PC-9 (cell line): ENCODE results near the gene HEPH. TPM values are rescaled to one million over a fixed set of nuclear protein-coding genes. Genes with fewer than 3 reads are reported as not detected.
"Not testable (repeated sequence)": the region's sequence is repeated elsewhere in the genome, so short reads cannot be mapped to it uniquely, and the experiment has no call there.

Source experiments
- Bru-seq: library from RNA; stranded (reverse); fragments of 400-500 nt; gene quantifications from one replicate; lab custom pipeline; 2021; lab: Mats Ljungman, UMichigan
- BruChase-seq, 2 experiments: library from RNA; stranded (reverse); fragments of 400-500 nt; gene quantifications; one replicate each; lab custom pipeline; 2021; lab: Mats Ljungman, UMichigan
- BruUV-seq: library from RNA; stranded (reverse); fragments of 400-500 nt; replicated peaks from 2 replicates; lab custom pipeline; 2021; lab: Mats Ljungman, UMichigan
- CTCF ChIA-PET: fragments of 300-600 bp; sonication (Branson Sonifier 250); formaldehyde crosslinking; loops from one replicate; lab custom pipeline; 2022; ENCODE audit warnings: antibody characterized with exemption; lab: Charles Lee
- POLR2A ChIA-PET: fragments of 300-600 bp; sonication (Branson Sonifier 250); formaldehyde crosslinking; loops from one replicate; lab custom pipeline; 2022; ENCODE audit warnings: antibody characterized with exemption; ENCODE audit not compliant: unreplicated experiment; lab: Charles Lee
- DNase-seq, 2 experiments: peaks; one replicate each; pipeline versions ENCODE4 v3.0.0 to v3.0.0-alpha.2; 2015 to 2022; ENCODE audit warnings: mixed read lengths in 1 of 2
- H2AFZ ChIP-seq: fragments of 200-600 bp; sonication (generic); 2 replicates; pipeline ENCODE4 v1.8.1; 2017; ENCODE audit warnings: antibody characterized with exemption
- H3F3A ChIP-seq: fragments of 200-600 bp; sonication (generic); 2 replicates; pipeline ENCODE4 v1.8.1; 2017; ENCODE audit warnings: antibody characterized with exemption, mild to moderate bottlenecking, low read depth; ENCODE audit not compliant: insufficient read depth
- H3K27ac ChIP-seq: fragments of 200-600 bp; sonication (generic); 2 replicates; pipeline ENCODE4 v1.6.1; 2016; ENCODE audit warnings: mixed run types
- H3K27me3 ChIP-seq: fragments of 200-600 bp; sonication (generic); 2 replicates; pipeline ENCODE4 v1.6.1; 2016; ENCODE audit warnings: low read depth, mixed run types; ENCODE audit not compliant: insufficient read depth
- H3K36me3 ChIP-seq: fragments of 200-600 bp; sonication (generic); 2 replicates; pipeline ENCODE4 v1.6.1; 2016; ENCODE audit warnings: low read depth, mixed run types
- H3K4me1 ChIP-seq: fragments of 200-600 bp; sonication (generic); replicated peaks from 2 replicates; pipeline ENCODE4 v1.6.1; 2016; ENCODE audit warnings: mixed run types; ENCODE audit not compliant: insufficient read depth
- H3K4me2 ChIP-seq: fragments of 200-600 bp; sonication (generic); 2 replicates; pipeline ENCODE4 v1.6.1; 2017; ENCODE audit warnings: mixed run types
- H3K4me3 ChIP-seq: fragments of 200-600 bp; sonication (generic); 2 replicates; pipeline ENCODE4 v1.6.1; 2016; ENCODE audit warnings: mixed run types
- H3K79me2 ChIP-seq: fragments of 200-600 bp; sonication (generic); 2 replicates; pipeline ENCODE4 v1.6.1; 2017; ENCODE audit warnings: low read depth, mixed run types
- H3K9me2 ChIP-seq: fragments of 200-600 bp; sonication (generic); 2 replicates; pipeline ENCODE4 v1.8.1; 2017; ENCODE audit warnings: mild to moderate bottlenecking; ENCODE audit not compliant: insufficient read depth
- H3K9me3 ChIP-seq: fragments of 200-600 bp; sonication (generic); 2 replicates; pipeline ENCODE4 v1.8.1; 2016; ENCODE audit warnings: low read depth; ENCODE audit not compliant: insufficient read depth
- H4K20me1 ChIP-seq: fragments of 200-600 bp; sonication (generic); 2 replicates; pipeline ENCODE4 v1.8.1; 2017; ENCODE audit not compliant: insufficient read depth
- EZH2 ChIP-seq: fragments of 200-600 bp; sonication (generic); IDR thresholded peaks from 2 replicates; pipeline ENCODE4 v1.8.0; 2017; ENCODE audit warnings: antibody characterized with exemption, low read depth
- intact Hi-C: fragments of 100-400 bp; cut with micrococcal nuclease; formaldehyde crosslinking; loops from one replicate; pipeline ENCODE4 v1.10.0; 2022; ENCODE audit not compliant: unreplicated experiment
- long read RNA-seq: library from polyadenylated mRNA; stranded (forward); transcript quantifications from one replicate; pipeline ENCODE4 v2.0.0, GENCODE V29; 2022
- total RNA-seq: library from RNA; stranded (reverse); gene quantifications from 2 replicates; pipeline ENCODE4 v1.2.3, GENCODE V29; 2021
- TF ChIP-seq, protein P1 (sequence below): fragments of 200-600 bp; sonication (generic); conservative IDR thresholded peaks from 2 replicates; pipeline ENCODE4 v1.6.1; 2017; ENCODE audit warnings: mixed run types, antibody characterized with exemption, mild to moderate bottlenecking, moderate library complexity

HEPH gene, protein sequence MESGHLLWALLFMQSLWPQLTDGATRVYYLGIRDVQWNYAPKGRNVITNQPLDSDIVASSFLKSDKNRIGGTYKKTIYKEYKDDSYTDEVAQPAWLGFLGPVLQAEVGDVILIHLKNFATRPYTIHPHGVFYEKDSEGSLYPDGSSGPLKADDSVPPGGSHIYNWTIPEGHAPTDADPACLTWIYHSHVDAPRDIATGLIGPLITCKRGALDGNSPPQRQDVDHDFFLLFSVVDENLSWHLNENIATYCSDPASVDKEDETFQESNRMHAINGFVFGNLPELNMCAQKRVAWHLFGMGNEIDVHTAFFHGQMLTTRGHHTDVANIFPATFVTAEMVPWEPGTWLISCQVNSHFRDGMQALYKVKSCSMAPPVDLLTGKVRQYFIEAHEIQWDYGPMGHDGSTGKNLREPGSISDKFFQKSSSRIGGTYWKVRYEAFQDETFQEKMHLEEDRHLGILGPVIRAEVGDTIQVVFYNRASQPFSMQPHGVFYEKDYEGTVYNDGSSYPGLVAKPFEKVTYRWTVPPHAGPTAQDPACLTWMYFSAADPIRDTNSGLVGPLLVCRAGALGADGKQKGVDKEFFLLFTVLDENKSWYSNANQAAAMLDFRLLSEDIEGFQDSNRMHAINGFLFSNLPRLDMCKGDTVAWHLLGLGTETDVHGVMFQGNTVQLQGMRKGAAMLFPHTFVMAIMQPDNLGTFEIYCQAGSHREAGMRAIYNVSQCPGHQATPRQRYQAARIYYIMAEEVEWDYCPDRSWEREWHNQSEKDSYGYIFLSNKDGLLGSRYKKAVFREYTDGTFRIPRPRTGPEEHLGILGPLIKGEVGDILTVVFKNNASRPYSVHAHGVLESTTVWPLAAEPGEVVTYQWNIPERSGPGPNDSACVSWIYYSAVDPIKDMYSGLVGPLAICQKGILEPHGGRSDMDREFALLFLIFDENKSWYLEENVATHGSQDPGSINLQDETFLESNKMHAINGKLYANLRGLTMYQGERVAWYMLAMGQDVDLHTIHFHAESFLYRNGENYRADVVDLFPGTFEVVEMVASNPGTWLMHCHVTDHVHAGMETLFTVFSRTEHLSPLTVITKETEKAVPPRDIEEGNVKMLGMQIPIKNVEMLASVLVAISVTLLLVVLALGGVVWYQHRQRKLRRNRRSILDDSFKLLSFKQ
- total RNA-seq: not detected in 2 replicates
- percentile 10 among the genes with signal in this experiment for Bru-seq, nascent RNA
- percentile 7 among the genes with signal in this experiment for BruChase-seq, experiment 1, labeled RNA remaining after a 2-hour chase
- BruChase-seq, experiment 2, labeled RNA remaining after a 6-hour chase: percentile 2 among the genes with signal in this experiment
- long read RNA-seq: 0 reads

DNA sequence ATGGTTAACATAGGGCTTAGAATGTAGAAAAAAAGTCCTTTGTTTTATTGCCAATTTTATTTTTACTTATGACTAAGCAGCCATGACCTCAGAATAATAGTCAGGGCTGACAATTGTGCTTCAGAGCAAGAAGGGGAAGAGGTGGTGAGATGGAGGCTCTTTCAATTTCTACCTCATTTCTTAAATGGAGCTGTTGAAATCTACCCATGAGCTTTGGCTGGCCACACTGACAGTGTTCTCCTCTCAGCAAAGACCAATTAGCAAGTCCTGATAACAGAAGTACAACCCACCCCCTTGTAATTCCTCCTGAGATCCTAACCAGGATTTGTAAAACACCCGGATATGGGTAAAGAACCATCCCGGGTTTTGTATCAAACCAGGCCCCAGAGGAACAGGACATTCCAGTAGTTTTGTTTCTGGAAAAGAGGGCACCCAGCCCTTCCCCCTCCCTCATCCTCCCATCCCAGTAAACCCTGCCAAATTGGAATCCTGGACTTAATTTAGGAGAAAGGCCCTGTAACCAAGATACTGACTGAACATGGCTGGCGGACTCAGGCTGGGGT is at the start of gene HEPH:
HEPH (plus strand) TSS at position 399 of the 563 bp plus-strand sequence. CDS start 6,324 bp downstream, outside the sequence.
- Histone ChIP-seq H3K4me3 (no peak within 1 kb of the TSS), H3K36me3 (no peaks in the 10 kb centered on the region), H3K9me3 (no peaks in the 10 kb centered on the region), H3K27ac (no peak within 1 kb of the TSS), H3K79me2 (no peaks in the 10 kb centered on the region), H3F3A (no peaks in the 10 kb centered on the region), H2AFZ (no peak within 1 kb of the TSS), H3K4me1 (no peaks in the 10 kb centered on the region), H3K4me2 (no peak within 1 kb of the TSS), H4K20me1 (no peaks in the 10 kb centered on the region), H3K27me3 (no peaks in the 10 kb centered on the region), H3K9me2 (no peaks in the 10 kb centered on the region)
- intact Hi-C loops: no loop called here
- TF ChIP-seq EZH2: no peak
- TF ChIP-seq, protein P1, sequence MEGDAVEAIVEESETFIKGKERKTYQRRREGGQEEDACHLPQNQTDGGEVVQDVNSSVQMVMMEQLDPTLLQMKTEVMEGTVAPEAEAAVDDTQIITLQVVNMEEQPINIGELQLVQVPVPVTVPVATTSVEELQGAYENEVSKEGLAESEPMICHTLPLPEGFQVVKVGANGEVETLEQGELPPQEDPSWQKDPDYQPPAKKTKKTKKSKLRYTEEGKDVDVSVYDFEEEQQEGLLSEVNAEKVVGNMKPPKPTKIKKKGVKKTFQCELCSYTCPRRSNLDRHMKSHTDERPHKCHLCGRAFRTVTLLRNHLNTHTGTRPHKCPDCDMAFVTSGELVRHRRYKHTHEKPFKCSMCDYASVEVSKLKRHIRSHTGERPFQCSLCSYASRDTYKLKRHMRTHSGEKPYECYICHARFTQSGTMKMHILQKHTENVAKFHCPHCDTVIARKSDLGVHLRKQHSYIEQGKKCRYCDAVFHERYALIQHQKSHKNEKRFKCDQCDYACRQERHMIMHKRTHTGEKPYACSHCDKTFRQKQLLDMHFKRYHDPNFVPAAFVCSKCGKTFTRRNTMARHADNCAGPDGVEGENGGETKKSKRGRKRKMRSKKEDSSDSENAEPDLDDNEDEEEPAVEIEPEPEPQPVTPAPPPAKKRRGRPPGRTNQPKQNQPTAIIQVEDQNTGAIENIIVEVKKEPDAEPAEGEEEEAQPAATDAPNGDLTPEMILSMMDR: no peak
- ChIA-PET POLR2A (no interaction called here), CTCF (no interaction called here)
- no peak for DNase-seq
- no TSS peak for BruUV-seq

DNA sequence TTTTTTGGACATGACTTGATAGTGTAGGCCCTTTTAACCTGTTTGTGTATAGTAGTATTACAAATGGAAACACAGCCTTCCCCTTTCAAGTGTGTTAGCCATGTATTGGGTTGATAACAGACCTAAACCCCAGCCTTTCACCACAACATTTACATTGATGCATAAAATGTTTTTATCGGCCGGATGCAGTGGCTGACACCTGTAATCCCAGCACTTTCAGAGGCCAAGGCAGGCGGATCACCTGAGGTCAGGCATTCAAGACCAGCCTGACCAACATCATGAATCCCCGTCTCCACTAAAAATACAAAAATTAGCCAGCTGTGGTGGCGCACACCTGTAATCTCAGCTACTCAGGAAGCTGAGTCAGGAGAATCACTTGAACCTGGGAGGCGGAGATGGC is 45.3 kb upstream of the HEPH start:
- H3K79me2 ChIP-seq, H3K4me1 ChIP-seq, BruUV-seq, H3K27ac ChIP-seq, H3K9me2 ChIP-seq, H3K27me3 ChIP-seq, H3K4me3 ChIP-seq, CTCF ChIA-PET, H3F3A ChIP-seq, intact Hi-C loops, H3K36me3 ChIP-seq, DNase-seq, H3K4me2 ChIP-seq, H4K20me1 ChIP-seq, POLR2A ChIA-PET, H2AFZ ChIP-seq, H3K9me3 ChIP-seq: not testable (repeated sequence)

DNA sequence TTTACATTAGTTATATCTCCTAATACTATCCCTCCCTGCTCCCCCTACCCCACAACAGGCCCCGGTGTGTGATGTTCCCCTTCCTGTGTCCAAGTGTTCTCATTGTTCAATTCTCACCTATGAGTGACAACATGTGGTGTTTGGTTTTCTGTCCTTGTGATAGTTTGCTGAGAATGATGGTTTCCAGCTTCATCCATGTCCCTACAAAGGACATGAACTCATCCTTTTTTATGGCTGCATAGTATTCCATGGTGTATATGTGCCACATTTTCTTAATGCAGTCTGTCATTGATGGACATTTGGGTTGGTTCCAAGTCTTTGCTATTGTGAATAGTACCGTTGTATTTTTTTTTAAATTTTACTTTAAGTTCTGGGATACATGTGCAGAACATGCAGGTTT is 42.7 kb upstream of the HEPH start:
- not testable (repeated sequence) for H3K79me2 ChIP-seq, BruUV-seq

More for the DNA sequence above, 42.7 kb upstream of the HEPH start:
- CTCF ChIA-PET, POLR2A ChIA-PET, H3K27ac ChIP-seq, H3K27me3 ChIP-seq, H4K20me1 ChIP-seq, H2AFZ ChIP-seq, DNase-seq, H3K4me2 ChIP-seq, H3K9me2 ChIP-seq, intact Hi-C loops, H3F3A ChIP-seq, H3K4me3 ChIP-seq, H3K36me3 ChIP-seq, H3K4me1 ChIP-seq, H3K9me3 ChIP-seq: not testable (repeated sequence)
